H9 (cell line): ENCODE measurements around the gene ATXN1L. TPM values are rescaled to one million over a fixed set of nuclear protein-coding genes. Genes with fewer than 3 reads are reported as not detected.

ENCODE experiments used
- DNase-seq: peaks from one replicate; pipeline ENCODE4 v3.0.0-alpha.2; 2017
- H2AFZ ChIP-seq: one replicate; pipeline ENCODE4 v1.6.1; 2013; ENCODE audit warnings: mild to moderate bottlenecking, low read length, control low read depth, moderate library complexity
- H2AK5ac ChIP-seq: 2 replicates; pipeline ENCODE4 v1.6.1; 2013; ENCODE audit warnings: low read length, control low read depth, mixed read lengths; ENCODE audit not compliant: insufficient read length
- H2BK120ac ChIP-seq: one replicate; pipeline ENCODE4 v1.6.1; 2013; ENCODE audit warnings: low read depth, mild to moderate bottlenecking, low read length, control low read depth, inconsistent platforms; ENCODE audit not compliant: poor library complexity, severe bottlenecking
- H2BK12ac ChIP-seq: 2 replicates; pipeline ENCODE4 v1.6.1; 2013; ENCODE audit warnings: low read length, control low read depth, mixed read lengths, low read depth; ENCODE audit not compliant: insufficient read length
- H2BK15ac ChIP-seq: 2 replicates; pipeline ENCODE4 v1.6.1; 2013; ENCODE audit warnings: low read depth, low read length, control low read depth
- H2BK20ac ChIP-seq: one replicate; pipeline ENCODE4 v1.6.1; 2013; ENCODE audit warnings: low read depth, mild to moderate bottlenecking, low read length, control low read depth, inconsistent platforms; ENCODE audit not compliant: poor library complexity, severe bottlenecking
- H2BK5ac ChIP-seq: 2 replicates; pipeline ENCODE4 v1.6.1; 2013; ENCODE audit warnings: low read length, control low read depth, mixed read lengths; ENCODE audit not compliant: insufficient read length
- H3K14ac ChIP-seq: 2 replicates; pipeline ENCODE4 v1.6.1; 2013; ENCODE audit warnings: low read length, control low read depth; ENCODE audit not compliant: insufficient read depth
- H3K18ac ChIP-seq: 2 replicates; pipeline ENCODE4 v1.6.1; 2013; ENCODE audit warnings: low read depth, mild to moderate bottlenecking, mixed read lengths, low read length, control low read depth; ENCODE audit not compliant: insufficient read length
- H3K23ac ChIP-seq: 2 replicates; pipeline ENCODE4 v1.6.1; 2013; ENCODE audit warnings: low read length, control low read depth, mixed read lengths, low read depth; ENCODE audit not compliant: insufficient read length
- H3K23me2 ChIP-seq: 2 replicates; pipeline ENCODE4 v1.6.1; 2013; ENCODE audit warnings: low read depth, mild to moderate bottlenecking, mixed read lengths, low read length, control low read depth; ENCODE audit not compliant: insufficient read length, poor library complexity, severe bottlenecking
- H3K27ac ChIP-seq: 2 replicates; pipeline ENCODE4 v1.5.1; 2013; ENCODE audit warnings: low read length, control low read depth, mixed read lengths, low read depth; ENCODE audit not compliant: insufficient read length
- H3K27me3 ChIP-seq: 2 replicates; pipeline ENCODE4 v1.6.1; 2013; ENCODE audit warnings: low read length, control low read depth, inconsistent platforms; ENCODE audit not compliant: insufficient read depth
- H3K4ac ChIP-seq: 2 replicates; pipeline ENCODE4 v1.6.1; 2013; ENCODE audit warnings: low read depth, mild to moderate bottlenecking, control low read depth, inconsistent platforms, low read length, moderate library complexity
- H3K4me1 ChIP-seq: 2 replicates; pipeline ENCODE4 v1.6.1; 2013; ENCODE audit warnings: low read length, control low read depth, inconsistent platforms; ENCODE audit not compliant: insufficient read depth
- H3K4me2 ChIP-seq: 2 replicates; pipeline ENCODE4 v1.6.1; 2013; ENCODE audit warnings: low read length, control low read depth, mixed read lengths; ENCODE audit not compliant: insufficient read length, insufficient read depth
- H3K56ac ChIP-seq: 2 replicates; pipeline ENCODE4 v1.6.1; 2013; ENCODE audit warnings: low read depth, mild to moderate bottlenecking, mixed read lengths, low read length, control low read depth; ENCODE audit not compliant: insufficient read length
- H3K79me1 ChIP-seq: 2 replicates; pipeline ENCODE4 v1.6.1; 2013; ENCODE audit warnings: low read depth, mild to moderate bottlenecking, moderate library complexity, low read length, control low read depth, inconsistent platforms; ENCODE audit not compliant: insufficient read depth, poor library complexity, severe bottlenecking
- H3K79me2 ChIP-seq: 2 replicates; pipeline ENCODE4 v1.6.1; 2013; ENCODE audit warnings: low read length, control low read depth, inconsistent platforms; ENCODE audit not compliant: insufficient read depth
- H3K9ac ChIP-seq: 2 replicates; pipeline ENCODE4 v1.6.1; 2013; ENCODE audit warnings: low read length, control low read depth, mixed read lengths; ENCODE audit not compliant: insufficient read length; ENCODE audit errors: extremely low read depth
- H3K9me3 ChIP-seq: one replicate; pipeline ENCODE4 v1.6.1; 2013; ENCODE audit warnings: low read depth, low read length, inconsistent platforms; ENCODE audit not compliant: control insufficient read depth
- H3T11ph ChIP-seq: one replicate; pipeline ENCODE4 v1.6.1; 2013; ENCODE audit warnings: mild to moderate bottlenecking, low read length, control low read depth, inconsistent platforms
- H4K20me1 ChIP-seq: one replicate; pipeline ENCODE4 v1.6.1; 2013; ENCODE audit not compliant: control insufficient read depth, insufficient read length, insufficient read depth
- H4K5ac ChIP-seq: 2 replicates; pipeline ENCODE4 v1.6.1; 2013; ENCODE audit warnings: low read depth, mild to moderate bottlenecking, mixed read lengths, low read length, control low read depth; ENCODE audit not compliant: insufficient read length
- H4K8ac ChIP-seq: replicated peaks from 2 replicates; pipeline ENCODE4 v1.6.1; 2013; ENCODE audit warnings: low read length, control low read depth, mixed read lengths, low read depth; ENCODE audit not compliant: insufficient read length
- H4K91ac ChIP-seq: 2 replicates; pipeline ENCODE4 v1.6.1; 2013; ENCODE audit warnings: low read depth, mild to moderate bottlenecking, moderate library complexity, mixed read lengths, low read length, control low read depth; ENCODE audit not compliant: insufficient read length
- H3K27ac Mint-ChIP-seq, 3 experiments: 2 replicates in 2 of 3; 3 replicates in 1 of 3; pipeline ENCODE4 v1.8.0; 2020 to 2021; ENCODE audit warnings: mixed read lengths in 3 of 3, mild to moderate bottlenecking in 1 of 3, moderate library complexity in 1 of 3
- H3K27me3 Mint-ChIP-seq: 2 replicates; pipeline ENCODE4 v1.8.0; 2021; ENCODE audit warnings: low read depth, mild to moderate bottlenecking, moderate library complexity, mixed read lengths
- H3K36me3 Mint-ChIP-seq, 3 experiments: 2 replicates in 2 of 3; 3 replicates in 1 of 3; pipeline ENCODE4 v1.8.0; 2020 to 2021; ENCODE audit warnings: low read depth in 3 of 3, mixed read lengths in 3 of 3; ENCODE audit not compliant: insufficient read depth in 1 of 3
- H3K4me1 Mint-ChIP-seq, 2 experiments: 2 replicates each; pipeline ENCODE4 v1.8.0; 2020; ENCODE audit warnings: mixed read lengths in 2 of 2
- H3K4me3 Mint-ChIP-seq, 2 experiments: 2 replicates in 1 of 2; 3 replicates in 1 of 2; pipeline ENCODE4 v1.8.0; 2020 to 2021; ENCODE audit warnings: mild to moderate bottlenecking in 2 of 2, mixed read lengths in 2 of 2, moderate library complexity in 1 of 2
- H3K9me3 Mint-ChIP-seq, 2 experiments: 2 replicates in 1 of 2; 3 replicates in 1 of 2; pipeline ENCODE4 v1.8.0; 2020; ENCODE audit warnings: mild to moderate bottlenecking in 2 of 2, mixed read lengths in 2 of 2, moderate library complexity in 1 of 2
- CTCF ChIP-seq: fragments of 200-600 bp; sonication (generic); conservative IDR thresholded peaks from 3 replicates; pipeline ENCODE4 v1.8.0; 2021; ENCODE audit warnings: antibody characterized with exemption, mild to moderate bottlenecking
- WGBS: extraction: QIAGEN DNeasy Blood & Tissue Kit; methylation state at CpG from one replicate; pipeline ENCODE4 v1.1.7; 2013; ENCODE audit warnings: missing lambda C conversion rate, low lambda C conversion rate, mixed read lengths; ENCODE audit not compliant: insufficient read length; ENCODE audit errors: extremely low coverage; 5-methylcytosine and 5-hydroxymethylcytosine counted together
- total RNA-seq: library from RNA; stranded (reverse); gene quantifications from 2 replicates; pipeline ENCODE4 v1.2.1, GENCODE V29; 2021

The ATXN1L gene
- total RNA-seq, 1 experiment from 2014 or later: 30.3 TPM

GRCh38 chr16:71859762-71860521, 14.2 kb downstream of the ATXN1L start:
- H3K9me3 Mint-ChIP-seq: no peaks in the 10 kb centered on the region
- H3K36me3 Mint-ChIP-seq: peaks cover 17 to 45% (median 38%) of the 10 kb centered on the region in 3 experiments; a peak in 6 of 7 replicates
- Histone ChIP-seq H3K4me1 (no peaks in the 10 kb centered on the region), H3K56ac (no peak overlapping the region), H4K91ac (no peak overlapping the region), H3K9ac (no peak overlapping the region), H2BK20ac (no peak overlapping the region), H3K27me3 (no peaks in the 10 kb centered on the region), H4K20me1 (no peaks in the 10 kb centered on the region), H3K9me3 (no peaks in the 10 kb centered on the region), H3K23me2 (no peaks in the 10 kb centered on the region), H2BK5ac (no peak overlapping the region), H3K18ac (no peak overlapping the region), H3K23ac (no peak overlapping the region), H3K4me2 (no peak overlapping the region), H4K5ac (no peak overlapping the region), H2AK5ac (no peak overlapping the region), H2AFZ (no peak overlapping the region), H3K4ac (no peak overlapping the region), H3K14ac (no peak overlapping the region), H3K27ac (no peak overlapping the region), H3T11ph (no peak overlapping the region), H3K79me2 (no peaks in the 10 kb centered on the region; the same call in 1 of the 2 replicates), H2BK15ac (no peak overlapping the region), H2BK120ac (no peak overlapping the region), H2BK12ac (no peak overlapping the region), H3K79me1 (no peaks in the 10 kb centered on the region), H4K8ac (no peak overlapping the region)
- no peak overlapping the region for H3K4me3 Mint-ChIP-seq
- no peaks in the 10 kb centered on the region for H3K27me3 Mint-ChIP-seq
- WGBS: no CpG with 5 or more reads among the region's 32 CpGs
- H3K4me1 Mint-ChIP-seq: no peaks in the 10 kb centered on the region
- peak overlapping the region in 1 of 3 experiments; percentile 79; a peak in 1 of 7 replicates for H3K27ac Mint-ChIP-seq
- DNase-seq: no peak
- no peak for TF ChIP-seq CTCF
